Tibial nerve (tissue), 4 donors: ENCODE measurements around the gene PDE8B. TPM values are rescaled to one million over a fixed set of nuclear protein-coding genes. Genes with fewer than 3 reads are reported as not detected.

Experiments used
- DNase-seq, 2 donors: peaks; one replicate each; pipeline ENCODE4 v3.0.0-alpha.2; 2019; ENCODE audit warnings: low spot score in 2 of 2
- H3K27ac ChIP-seq, 4 donors: fragments of 200-600 bp; sonication (generic) in 3 of 4; one replicate each; pipeline ENCODE4 v1.5.1; 2017 to 2019; ENCODE audit warnings: mild to moderate bottlenecking in 1 of 4
- H3K27me3 ChIP-seq, 2 donors: fragments of 200-600 bp; sonication (generic) in 1 of 2; one replicate each; pipeline versions ENCODE4 v1.5.1 to v1.6.0; 2017 to 2019
- H3K36me3 ChIP-seq, 3 donors: fragments of 200-600 bp; sonication (generic); one replicate each; pipeline ENCODE4 v1.5.1; 2018 to 2019
- H3K4me1 ChIP-seq, 4 donors: fragments of 200-600 bp; sonication (generic) in 3 of 4; one replicate each; pipeline ENCODE4 v1.5.1; 2017 to 2019
- H3K4me3 ChIP-seq, 4 donors: fragments of 200-600 bp; sonication (generic) in 3 of 4; one replicate each; pipeline ENCODE4 v1.5.1; 2017 to 2019; ENCODE audit warnings: mild to moderate bottlenecking in 1 of 4, moderate library complexity in 1 of 4
- H3K9me3 ChIP-seq, 4 donors: fragments of 200-600 bp; sonication (generic) in 3 of 4; one replicate each; pipeline ENCODE4 v1.5.1; 2017 to 2019
- CTCF ChIP-seq, 5 experiments: fragments of 200-600 bp in 3 of 5; fragments of 450-650 bp in 2 of 5; sonication (generic) in 3 of 5; IDR thresholded peaks; one replicate each; pipeline ENCODE4 v1.5.1; 2016 to 2019; ENCODE audit warnings: antibody characterized with exemption in 5 of 5, mild to moderate bottlenecking in 3 of 5, moderate library complexity in 2 of 5
- EP300 ChIP-seq, 2 donors: sonication (generic); formaldehyde crosslinking; IDR thresholded peaks; one replicate each; pipeline ENCODE4 v1.6.1; 2017; ENCODE audit warnings: antibody characterized with exemption in 2 of 2, mild to moderate bottlenecking in 1 of 2
- POLR2A ChIP-seq, 2 donors: fragments of 450-650 bp; IDR thresholded peaks; one replicate each; pipeline ENCODE4 v1.6.1; 2017; ENCODE audit warnings: antibody characterized with exemption in 2 of 2, mild to moderate bottlenecking in 2 of 2, moderate library complexity in 2 of 2
- WGBS, 2 donors: methylation state at CpG; one replicate each; pipeline ENCODE4 v1.1.5; 2018; 5-methylcytosine and 5-hydroxymethylcytosine counted together
- total RNA-seq, 4 donors: library from RNA; depleted of rRNA; stranded (reverse); fragments of >200 nt; gene quantifications; one replicate each; pipeline ENCODE4 v1.1.0, GENCODE V29; 2016

PDE8B gene
- total RNA-seq, 4 donors from 2014 or later: 6.3 to 8.8 (median 7.2) TPM

DNA sequence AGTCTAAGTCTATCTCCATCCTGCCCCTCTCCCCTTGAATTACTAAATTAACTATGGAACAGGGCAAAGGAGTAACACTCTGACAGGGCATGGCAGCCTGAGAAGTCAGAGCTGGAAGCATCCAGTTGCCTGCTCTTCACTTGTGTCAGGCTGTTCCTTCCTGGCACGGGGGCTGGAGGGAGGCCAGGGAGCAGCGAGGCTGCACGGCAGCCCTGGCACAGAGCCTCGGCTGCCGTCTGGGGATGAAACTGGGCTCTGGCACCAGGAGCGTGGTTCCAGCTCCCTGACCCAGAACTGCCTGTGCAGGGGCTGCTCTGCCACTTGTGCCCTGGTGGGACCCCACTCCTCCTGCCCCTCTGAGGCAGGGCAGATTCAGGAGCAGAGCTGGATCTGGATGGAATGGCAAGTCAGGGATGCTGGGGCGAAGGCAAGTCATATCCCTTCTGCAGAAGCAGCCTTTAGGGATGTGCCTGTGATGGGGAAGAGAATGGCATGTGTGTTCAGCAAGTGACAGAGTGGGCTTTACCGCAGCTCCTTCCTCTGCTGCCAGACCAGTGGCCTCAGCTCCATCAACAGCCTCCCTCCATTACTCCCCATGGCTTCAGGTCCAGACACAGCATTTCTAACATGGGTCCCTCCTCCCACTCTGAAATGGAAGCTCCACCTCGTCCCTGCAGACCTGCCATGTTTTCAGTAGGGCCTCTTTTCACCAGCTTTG, 42.2 kb upstream of the PDE8B start:
- Histone ChIP-seq H3K9me3 (no peaks in the 10 kb centered on the region), H3K36me3 (no peaks in the 10 kb centered on the region), H3K27ac (peak overlapping the region in 1 of 4 donors; percentile 8), H3K4me1 (peaks cover 0 to 15% (median 0%) of the 10 kb centered on the region in 4 donors), H3K4me3 (no peak overlapping the region), H3K27me3 (no peaks in the 10 kb centered on the region)
- DNase-seq: no peak
- 19 to 30% methylated on average over 9 of the region's 9 CpGs for WGBS, 2 donors
- no peak for TF ChIP-seq POLR2A (IDR thresholded peaks at IDR 0.05)
- no peak for TF ChIP-seq CTCF (IDR thresholded peaks at IDR 0.05)
- TF ChIP-seq EP300 (IDR thresholded peaks at IDR 0.05): no peak

- Histone ChIP-seq H3K36me3 (no peaks in the 10 kb centered on the region), H3K27ac (no peak overlapping the region), H3K9me3 (no peaks in the 10 kb centered on the region), H3K4me3 (no peak overlapping the region), H3K27me3 (no peaks in the 10 kb centered on the region), H3K4me1 (peaks cover 0 to 15% (median 0%) of the 10 kb centered on the region in 4 donors)
- 67 to 75% methylated on average over 3 of the region's 3 CpGs for WGBS, 2 donors
- no peak for TF ChIP-seq EP300 (IDR thresholded peaks at IDR 0.05)
- no peak for DNase-seq
Observed at GRCh38 chr5:77168879-77169244, 41.6 kb upstream of the PDE8B start.

GRCh38 chr5:77170196-77170890, 40.1 kb upstream of the PDE8B start:
- Histone ChIP-seq H3K4me1 (peaks cover 0 to 15% (median 0%) of the 10 kb centered on the region in 4 donors), H3K9me3 (no peaks in the 10 kb centered on the region), H3K27ac (no peak overlapping the region), H3K4me3 (no peak overlapping the region), H3K36me3 (no peaks in the 10 kb centered on the region), H3K27me3 (no peaks in the 10 kb centered on the region)
- 69% methylated on average over 6 of the region's 6 CpGs for WGBS, 2 donors
- no peak for DNase-seq
- no peak for TF ChIP-seq EP300 (IDR thresholded peaks at IDR 0.05)
- no peak for TF ChIP-seq CTCF (IDR thresholded peaks at IDR 0.05)
- no peak for TF ChIP-seq POLR2A (IDR thresholded peaks at IDR 0.05)

- no peaks in the 10 kb centered on the region for H3K36me3 ChIP-seq
- 85 to 88% methylated on average over 7 of the region's 7 CpGs for WGBS, 2 donors
- TF ChIP-seq EP300 (IDR thresholded peaks at IDR 0.05) (no peak), CTCF (IDR thresholded peaks at IDR 0.05) (no peak), POLR2A (IDR thresholded peaks at IDR 0.05) (no peak)
- H3K4me3 ChIP-seq: no peak overlapping the region
- no peak for DNase-seq
- H3K9me3 ChIP-seq: no peaks in the 10 kb centered on the region
- H3K27me3 ChIP-seq: no peaks in the 10 kb centered on the region
- peaks cover 0 to 15% (median 0%) of the 10 kb centered on the region in 4 donors for H3K4me1 ChIP-seq
- H3K27ac ChIP-seq: no peak overlapping the region
Observed at GRCh38 chr5:77171141-77171910, 39.2 kb upstream of the PDE8B start.

DNA sequence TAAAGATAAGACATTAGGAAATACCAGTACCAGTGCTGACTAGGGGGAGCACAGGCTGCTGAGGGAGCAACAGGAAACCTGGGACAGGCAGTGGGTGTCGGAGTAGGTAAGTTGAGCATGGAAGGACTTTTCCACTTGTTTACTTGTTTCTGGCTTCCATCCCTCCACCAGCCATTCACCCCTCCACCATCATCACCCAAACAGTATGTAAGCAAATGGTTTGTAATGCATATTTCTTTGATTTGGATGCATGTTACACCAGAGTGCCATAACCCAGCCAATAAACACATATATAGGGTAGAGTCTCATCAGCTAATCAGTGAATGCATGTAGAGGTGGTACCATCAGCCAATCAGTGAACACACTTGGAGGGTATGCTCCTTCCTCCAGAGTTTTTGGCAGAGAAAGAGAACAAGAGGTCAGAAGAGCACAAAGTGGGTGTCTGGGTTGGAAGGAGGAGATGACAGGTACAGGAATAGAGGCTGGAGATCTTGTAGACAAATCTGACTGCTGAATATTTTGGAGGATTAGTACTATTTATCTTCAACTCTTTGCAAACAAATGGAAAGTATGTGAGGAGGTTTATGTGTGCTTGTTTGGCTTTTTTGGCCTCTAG, 37.7 kb upstream of the PDE8B start:
- H3K27ac ChIP-seq: no peak overlapping the region
- DNase-seq: no peak
- peaks cover 0 to 11% (median 0%) of the 10 kb centered on the region in 4 donors for H3K4me1 ChIP-seq
- no peaks in the 10 kb centered on the region for H3K27me3 ChIP-seq
- no peak overlapping the region for H3K4me3 ChIP-seq
- H3K9me3 ChIP-seq: no peaks in the 10 kb centered on the region
- WGBS, 2 donors: 96% methylated on average over 1 of the region's 1 CpG
- no peaks in the 10 kb centered on the region for H3K36me3 ChIP-seq
- TF ChIP-seq EP300 (IDR thresholded peaks at IDR 0.05) (no peak), CTCF (IDR thresholded peaks at IDR 0.05) (no peak), POLR2A (IDR thresholded peaks at IDR 0.05) (no peak)
